ENCODE measurements around the gene TMEM86B.

Gene TMEM86B

GRCh38 chr19:55261671-55262126, 33.1 kb upstream of the TMEM86B start:
- TF ChIP-seq SIN3A (IDR thresholded peaks at IDR 0.05; ENCODE audit: borderline replicate concordance, insufficient read depth, low read length) (no peak), POLR2AphosphoS5 (IDR thresholded peaks at IDR 0.05; ENCODE audit: low read depth, low read length) (no peak), TAF1 (IDR thresholded peaks at IDR 0.05; ENCODE audit: borderline replicate concordance, insufficient read depth, low read length) (no peak), FOXP2 (optimal IDR thresholded peaks at IDR 0.05; ENCODE audit: borderline replicate concordance, extremely low read depth, extremely low read length, insufficient read depth) (no peak)
- TF ChIP-seq, protein P1, sequence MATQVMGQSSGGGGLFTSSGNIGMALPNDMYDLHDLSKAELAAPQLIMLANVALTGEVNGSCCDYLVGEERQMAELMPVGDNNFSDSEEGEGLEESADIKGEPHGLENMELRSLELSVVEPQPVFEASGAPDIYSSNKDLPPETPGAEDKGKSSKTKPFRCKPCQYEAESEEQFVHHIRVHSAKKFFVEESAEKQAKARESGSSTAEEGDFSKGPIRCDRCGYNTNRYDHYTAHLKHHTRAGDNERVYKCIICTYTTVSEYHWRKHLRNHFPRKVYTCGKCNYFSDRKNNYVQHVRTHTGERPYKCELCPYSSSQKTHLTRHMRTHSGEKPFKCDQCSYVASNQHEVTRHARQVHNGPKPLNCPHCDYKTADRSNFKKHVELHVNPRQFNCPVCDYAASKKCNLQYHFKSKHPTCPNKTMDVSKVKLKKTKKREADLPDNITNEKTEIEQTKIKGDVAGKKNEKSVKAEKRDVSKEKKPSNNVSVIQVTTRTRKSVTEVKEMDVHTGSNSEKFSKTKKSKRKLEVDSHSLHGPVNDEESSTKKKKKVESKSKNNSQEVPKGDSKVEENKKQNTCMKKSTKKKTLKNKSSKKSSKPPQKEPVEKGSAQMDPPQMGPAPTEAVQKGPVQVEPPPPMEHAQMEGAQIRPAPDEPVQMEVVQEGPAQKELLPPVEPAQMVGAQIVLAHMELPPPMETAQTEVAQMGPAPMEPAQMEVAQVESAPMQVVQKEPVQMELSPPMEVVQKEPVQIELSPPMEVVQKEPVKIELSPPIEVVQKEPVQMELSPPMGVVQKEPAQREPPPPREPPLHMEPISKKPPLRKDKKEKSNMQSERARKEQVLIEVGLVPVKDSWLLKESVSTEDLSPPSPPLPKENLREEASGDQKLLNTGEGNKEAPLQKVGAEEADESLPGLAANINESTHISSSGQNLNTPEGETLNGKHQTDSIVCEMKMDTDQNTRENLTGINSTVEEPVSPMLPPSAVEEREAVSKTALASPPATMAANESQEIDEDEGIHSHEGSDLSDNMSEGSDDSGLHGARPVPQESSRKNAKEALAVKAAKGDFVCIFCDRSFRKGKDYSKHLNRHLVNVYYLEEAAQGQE (IDR thresholded peaks at IDR 0.05; ENCODE audit: insufficient read depth in 1 of 2, low read depth in 2 of 2, low read length in 2 of 2) = no peak

DNA sequence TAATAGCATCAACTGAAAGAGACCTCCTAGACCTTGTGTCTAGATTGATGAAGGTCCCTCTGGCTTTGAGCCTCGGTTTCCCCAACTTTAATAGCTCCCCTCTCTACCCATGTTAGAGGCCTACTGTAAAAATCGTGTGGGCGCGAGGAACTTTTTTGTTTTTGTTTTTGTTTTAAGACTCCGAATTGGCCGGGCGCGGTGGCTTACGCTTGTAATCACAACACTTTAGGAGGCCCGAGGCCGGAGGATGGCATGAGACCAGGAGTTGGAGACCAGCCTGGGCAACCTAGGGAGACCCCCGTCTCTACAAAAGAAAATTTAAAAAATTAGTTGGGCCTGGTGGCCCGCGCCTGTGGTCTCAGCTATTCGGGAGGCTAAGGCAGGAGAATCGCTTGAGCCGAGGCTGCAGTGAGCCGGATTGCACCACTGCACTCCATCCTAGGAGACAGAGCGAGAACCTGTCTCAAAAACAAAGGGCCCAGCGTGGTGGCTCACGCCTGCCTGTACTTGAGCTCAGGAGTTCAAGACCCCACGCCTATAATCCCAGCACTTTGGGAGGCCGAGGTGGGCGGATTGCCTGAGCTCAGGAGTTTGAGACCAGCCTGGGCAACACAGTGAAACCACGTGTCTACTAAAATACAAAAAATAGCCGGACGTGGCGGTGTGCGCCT, 31.1 kb upstream of the TMEM86B start:
- TF ChIP-seq SIN3A (IDR thresholded peaks at IDR 0.05; ENCODE audit: borderline replicate concordance, insufficient read depth, low read length) = no peak
- TF ChIP-seq, protein P1 (IDR thresholded peaks at IDR 0.05; ENCODE audit: insufficient read depth in 1 of 2, low read depth in 2 of 2, low read length in 2 of 2) = no peak
- no peak for TF ChIP-seq FOXP2 (optimal IDR thresholded peaks at IDR 0.05; ENCODE audit: borderline replicate concordance, extremely low read depth, extremely low read length, insufficient read depth)
- no peak for TF ChIP-seq POLR2AphosphoS5 (IDR thresholded peaks at IDR 0.05; ENCODE audit: low read depth, low read length)
- TF ChIP-seq TAF1 (IDR thresholded peaks at IDR 0.05; ENCODE audit: borderline replicate concordance, insufficient read depth, low read length) = no peak

DNA sequence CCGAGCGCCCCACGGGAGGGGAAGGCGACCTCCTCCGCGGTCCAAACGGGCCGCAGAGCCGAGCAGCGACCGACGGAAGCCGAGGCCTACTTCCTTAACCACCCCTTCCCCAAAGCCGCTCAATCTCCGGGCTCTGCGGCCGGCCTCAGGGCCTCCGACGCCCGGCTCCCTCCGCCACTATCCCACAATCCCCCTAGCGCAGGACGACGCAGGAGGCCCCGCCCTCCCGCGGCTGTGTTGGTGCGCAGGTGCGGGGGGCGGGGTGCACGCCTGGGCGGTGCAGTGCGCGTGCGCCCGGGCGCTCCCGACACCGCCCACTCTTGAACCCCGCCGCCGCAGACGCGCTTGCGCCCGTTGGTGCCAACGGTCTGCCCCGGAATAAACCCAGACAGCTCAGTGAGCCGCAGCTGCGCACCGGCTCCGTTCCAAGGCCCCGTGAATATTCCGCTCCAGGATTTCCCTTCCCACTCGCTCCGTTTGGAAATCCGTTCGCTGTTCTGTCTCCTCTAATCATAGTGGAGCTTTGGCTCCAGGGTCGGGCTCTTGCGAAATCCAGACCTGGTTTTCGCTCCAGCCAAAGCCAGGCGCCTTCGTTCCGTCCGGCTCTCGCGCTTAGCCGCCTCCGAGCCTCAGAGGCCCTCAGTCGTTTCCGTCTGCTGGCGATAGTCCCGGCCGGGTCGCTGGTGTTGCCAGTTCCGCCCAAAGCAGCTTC, 30.4 kb upstream of the TMEM86B start, which contains the start of gene PPP6R1:
PPP6R1 (minus strand) TSS at position 190 of the 712 bp plus-strand sequence. CDS start 11,914 bp downstream, outside the sequence.
- TF ChIP-seq FOXP2 (optimal IDR thresholded peaks at IDR 0.05; ENCODE audit: borderline replicate concordance, extremely low read depth, extremely low read length, insufficient read depth) (peak; percentile 86), TAF1 (IDR thresholded peaks at IDR 0.05; ENCODE audit: borderline replicate concordance, insufficient read depth, low read length) (peak; percentile 96; the same call in 1 of the 2 replicates), POLR2AphosphoS5 (IDR thresholded peaks at IDR 0.05; ENCODE audit: low read depth, low read length) (peak; percentile 82), SIN3A (IDR thresholded peaks at IDR 0.05; ENCODE audit: borderline replicate concordance, insufficient read depth, low read length) (peak; percentile 22)
- TF ChIP-seq, protein P1 (IDR thresholded peaks at IDR 0.05; ENCODE audit: insufficient read depth in 1 of 2, low read depth in 2 of 2, low read length in 2 of 2) = peak; percentile 54 to 72; a peak in 1 of 4 replicates

GRCh38 chr19:55258476-55258827, 29.9 kb upstream of the TMEM86B start:
- no peak for TF ChIP-seq TAF1 (IDR thresholded peaks at IDR 0.05; ENCODE audit: borderline replicate concordance, insufficient read depth, low read length)
- TF ChIP-seq POLR2AphosphoS5 (IDR thresholded peaks at IDR 0.05; ENCODE audit: low read depth, low read length) = no peak
- no peak for TF ChIP-seq SIN3A (IDR thresholded peaks at IDR 0.05; ENCODE audit: borderline replicate concordance, insufficient read depth, low read length)
- TF ChIP-seq, protein P1 (IDR thresholded peaks at IDR 0.05; ENCODE audit: insufficient read depth in 1 of 2, low read depth in 2 of 2, low read length in 2 of 2) = no peak
- no peak for TF ChIP-seq FOXP2 (optimal IDR thresholded peaks at IDR 0.05; ENCODE audit: borderline replicate concordance, extremely low read depth, extremely low read length, insufficient read depth)
